A549 (cell line): ENCODE measurements around the gene OMD. TPM values are rescaled to one million over a fixed set of nuclear protein-coding genes. Genes with fewer than 3 reads are reported as not detected.

ENCODE experiments used
- ATAC-seq, 2 experiments: fragments of 200-7000 bp in 1 of 2; fragments of >200 bp in 1 of 2; cut with Nextera tagmentation in 1 of 2; cut with Tn5 transposase in 1 of 2; 3 replicates each; pipeline versions ENCODE4 v1.8.0 to v1.9.1; 2018 to 2020; ENCODE audit warnings: mild to moderate bottlenecking in 1 of 2, moderate library complexity in 1 of 2
- CTCF ChIA-PET: fragments of 300-600 bp; sonication (Branson Sonifier 250); formaldehyde crosslinking; extraction: SDS; loops from one replicate; lab custom pipeline; 2021; ENCODE audit warnings: antibody characterized with exemption, inconsistent platforms; lab: Yijun Ruan, JAX
- POLR2A ChIA-PET: fragments of 350-600 bp; formaldehyde crosslinking; extraction: SDS; loops from one replicate; lab custom pipeline; 2021; ENCODE audit warnings: antibody characterized with exemption, inconsistent platforms; lab: Yijun Ruan, JAX
- DNase-seq, 2 experiments: peaks; one replicate each; pipeline versions ENCODE4 v3.0.0 to v3.0.0-alpha.2; 2011 to 2016; ENCODE audit warnings: low read depth in 1 of 2, low spot score in 1 of 2
- FAIRE-seq: peaks from 2 replicates; lab custom pipeline; 2011; peaks lifted over from hg19 to GRCh38; lab: Jason Lieb, UNC
- H3K27ac ChIP-seq, 2 experiments: fragments of >200 bp; sonication (Bioruptor Twin); formaldehyde crosslinking; 3 replicates each; pipeline ENCODE4 v1.5.1; 2016 to 2017
- H3K4me1 ChIP-seq: fragments of >200 bp; sonication (Bioruptor Twin); formaldehyde crosslinking; 3 replicates; pipeline ENCODE4 v1.6.1; 2016
- H3K4me2 ChIP-seq: fragments of >200 bp; sonication (Bioruptor Twin); formaldehyde crosslinking; 3 replicates; pipeline ENCODE4 v1.6.1; 2016
- H3K4me3 ChIP-seq: fragments of >200 bp; sonication (Bioruptor Twin); formaldehyde crosslinking; 3 replicates; pipeline ENCODE4 v1.5.1; 2016
- H3K9me3 ChIP-seq: fragments of >200 bp; sonication (Bioruptor Twin); formaldehyde crosslinking; 3 replicates; pipeline ENCODE4 v1.6.1; 2016
- ATOH8 ChIP-seq: fragments of 250-450 bp; sonication (Bioruptor Pico); IDR thresholded peaks from 2 replicates; pipeline ENCODE4 v1.5.0; 2020; ENCODE audit warnings: low read depth, mild to moderate bottlenecking, moderate library complexity
- BHLHE40 ChIP-seq: IDR thresholded peaks from 2 replicates; pipeline ENCODE4 v1.6.1; 2012; ENCODE audit warnings: low read depth, low read length, inconsistent platforms
- CHD2 ChIP-seq: fragments of 150-350 bp; IDR thresholded peaks from 2 replicates; pipeline ENCODE4 v1.6.1; 2014; ENCODE audit warnings: low read length; ENCODE audit not compliant: partially characterized antibody
- E2F6 ChIP-seq: IDR thresholded peaks from 2 replicates; pipeline ENCODE4 v1.6.1; 2012; ENCODE audit warnings: low read depth, borderline replicate concordance
- EHF ChIP-seq: fragments of 250-450 bp; sonication (Bioruptor Pico); IDR thresholded peaks from 2 replicates; pipeline ENCODE4 v1.5.0; 2020; ENCODE audit warnings: mild to moderate bottlenecking
- EHMT2 ChIP-seq: fragments of 200-600 bp; sonication (generic); IDR thresholded peaks from 2 replicates; pipeline ENCODE4 v1.6.1; 2016; ENCODE audit warnings: antibody characterized with exemption, low read depth, mild to moderate bottlenecking, moderate library complexity
- ESRRA ChIP-seq: fragments of 150-350 bp; IDR thresholded peaks from 2 replicates; pipeline ENCODE4 v1.6.1; 2014; ENCODE audit warnings: mild to moderate bottlenecking, low read length, borderline replicate concordance
- FOXS1 ChIP-seq: fragments of 250-450 bp; sonication (Bioruptor Pico); IDR thresholded peaks from 2 replicates; pipeline ENCODE4 v1.5.0; 2020; ENCODE audit warnings: mild to moderate bottlenecking, moderate library complexity
- GATA3 ChIP-seq: IDR thresholded peaks from 2 replicates; pipeline ENCODE4 v1.6.1; 2012; ENCODE audit warnings: borderline replicate concordance
- HDAC2 ChIP-seq: fragments of 200-600 bp; sonication (generic); IDR thresholded peaks from 2 replicates; pipeline ENCODE4 v1.6.1; 2016
- HES2 ChIP-seq: fragments of >200 bp; sonication (Bioruptor Twin); formaldehyde crosslinking; IDR thresholded peaks from 2 replicates; pipeline ENCODE4 v1.6.1; 2016
- HOXB13 ChIP-seq: fragments of 250-450 bp; sonication (Bioruptor Pico); IDR thresholded peaks from 2 replicates; pipeline ENCODE4 v1.5.0; 2020; ENCODE audit warnings: low read depth, mild to moderate bottlenecking, moderate library complexity
- JUNB ChIP-seq: fragments of >200 bp; sonication (Bioruptor Twin); formaldehyde crosslinking; IDR thresholded peaks from 2 replicates; pipeline ENCODE4 v1.6.1; 2016
- MAFK ChIP-seq: fragments of 450-650 bp; IDR thresholded peaks from 2 replicates; pipeline ENCODE4 v1.6.1; 2014; ENCODE audit not compliant: partially characterized antibody
- MYC ChIP-seq: IDR thresholded peaks from 2 replicates; pipeline ENCODE4 v1.6.1; 2012; ENCODE audit warnings: mild to moderate bottlenecking, inconsistent platforms, low read length, improper control_type of control experiment, borderline replicate concordance
- NR3C1 ChIP-seq: fragments of >200 bp; sonication (Bioruptor Twin); formaldehyde crosslinking; IDR thresholded peaks from 3 replicates; pipeline ENCODE4 v1.6.1; 2017
- PHF8 ChIP-seq: fragments of 200-600 bp; sonication (generic); IDR thresholded peaks from 2 replicates; pipeline ENCODE4 v1.6.1; 2016; ENCODE audit warnings: low read depth, mild to moderate bottlenecking, antibody characterized with exemption, moderate library complexity, borderline replicate concordance
- POLR2A ChIP-seq: IDR thresholded peaks from 2 replicates; pipeline ENCODE4 v1.6.1; 2012; ENCODE audit warnings: mild to moderate bottlenecking, low read length
- POLR2AphosphoS2 ChIP-seq: conservative IDR thresholded peaks from 2 replicates; pipeline ENCODE4 v1.6.1; 2012; ENCODE audit warnings: low read length, improper control_type of control experiment, inconsistent platforms
- RARB ChIP-seq: fragments of 250-450 bp; sonication (Bioruptor Pico); IDR thresholded peaks from 2 replicates; pipeline ENCODE4 v1.8.0; 2021; ENCODE audit warnings: mild to moderate bottlenecking, moderate library complexity
- REST ChIP-seq: fragments of 200-600 bp; sonication (generic); IDR thresholded peaks from 2 replicates; pipeline ENCODE4 v1.6.1; 2016; ENCODE audit warnings: antibody characterized with exemption, mild to moderate bottlenecking, moderate library complexity
- RFX5 ChIP-seq: fragments of 450-650 bp; IDR thresholded peaks from 2 replicates; pipeline ENCODE4 v1.7.1; 2014; ENCODE audit warnings: antibody characterized with exemption, mild to moderate bottlenecking, moderate library complexity
- RNF2 ChIP-seq: fragments of 200-600 bp; sonication (generic); IDR thresholded peaks from 2 replicates; pipeline ENCODE4 v1.6.1; 2016; ENCODE audit warnings: low read depth, mild to moderate bottlenecking, antibody characterized with exemption, moderate library complexity, borderline replicate concordance
- SMC3 ChIP-seq: fragments of >200 bp; sonication (Bioruptor Twin); formaldehyde crosslinking; IDR thresholded peaks from 3 replicates; pipeline ENCODE4 v1.6.1; 2018; ENCODE audit warnings: inconsistent platforms
- TP53 ChIP-seq: fragments of 250-450 bp; sonication (Bioruptor Pico); IDR thresholded peaks from 2 replicates; pipeline ENCODE4 v1.5.0; 2021; ENCODE audit warnings: mild to moderate bottlenecking, moderate library complexity
- ZC3H11A ChIP-seq: fragments of 450-650 bp; IDR thresholded peaks from 2 replicates; pipeline ENCODE4 v1.6.1; 2014; ENCODE audit warnings: antibody characterized with exemption, mild to moderate bottlenecking
- ZFP36 ChIP-seq: fragments of 450-650 bp; IDR thresholded peaks from 2 replicates; pipeline ENCODE4 v1.6.1; 2014; ENCODE audit warnings: borderline replicate concordance; ENCODE audit not compliant: partially characterized antibody
- ZSCAN20 ChIP-seq: fragments of 250-450 bp; sonication (Bioruptor Pico); IDR thresholded peaks from 2 replicates; pipeline ENCODE4 v1.8.0; 2022; ENCODE audit warnings: mild to moderate bottlenecking, moderate library complexity
- WGBS: methylation state at CpG from one replicate; pipeline ENCODE4 v1.1.6; 2017; ENCODE audit errors: missing lambda C conversion rate; 5-methylcytosine and 5-hydroxymethylcytosine counted together
- polyA plus RNA-seq, 4 experiments: library from polyadenylated mRNA; depleted of rRNA in 3 of 4; stranded (reverse); fragments of >200 nt; fragmentation: RNase III in 1 of 4; extraction: RNeasy Plus Mini Kit Qiagen cat#74134 plus additional on column Dnase treatment in 1 of 4; gene quantifications; 2 replicates in 3 of 4; 3 replicates in 1 of 4; pipeline ENCODE4 v1.2.3, GENCODE V29; 2011 to 2017

OMD gene
- polyA plus RNA-seq, 2 of the 4 experiments (the other 2 are of a cell fraction), result not detected

GRCh38 chr9:92446536-92446935 is 22.3 kb upstream of the OMD start:
- POLR2A ChIA-PET, result no interaction called here
- TF ChIP-seq MAFK, result no peak
- TF ChIP-seq E2F6, result no peak
- no peak for TF ChIP-seq RNF2
- no peak for TF ChIP-seq RFX5
- TF ChIP-seq SMC3, result no peak
- TF ChIP-seq POLR2A, result no peak
- TF ChIP-seq RARB (CRISPR knock-in tag), result no peak
- no peak for TF ChIP-seq GATA3
- TF ChIP-seq ATOH8 (CRISPR knock-in tag), result no peak
- no peak for TF ChIP-seq ESRRA
- no peak for TF ChIP-seq HES2
- no peak for TF ChIP-seq EHMT2
- no peak for TF ChIP-seq BHLHE40
- no peak for TF ChIP-seq PHF8
- TF ChIP-seq MYC, result no peak
- TF ChIP-seq TP53 (CRISPR knock-in tag), result no peak
- no peak for TF ChIP-seq ZFP36
- no peak for TF ChIP-seq ZSCAN20 (CRISPR knock-in tag)
- no peak overlapping the region for H3K4me3 ChIP-seq
- no peak overlapping the region for H3K4me2 ChIP-seq
- ATAC-seq (no peak), FAIRE-seq (no peak), DNase-seq (no peak)
- no peak overlapping the region for H3K27ac ChIP-seq
- H3K9me3 ChIP-seq, result no peaks in the 10 kb centered on the region
- CTCF ChIA-PET, result interaction anchor here (1.7 kb wide), 1 partner anchor 188 kb away, joined by 7 read pairs; no protein-coding TSS in a partner anchor
- no peaks in the 10 kb centered on the region for H3K4me1 ChIP-seq

- no peak overlapping the region for H3K4me3 ChIP-seq
- no peak for FAIRE-seq
- H3K27ac ChIP-seq, result no peak overlapping the region
- TF ChIP-seq ATOH8 (CRISPR knock-in tag) (no peak), CHD2 (no peak), FOXS1 (CRISPR knock-in tag) (no peak), ZC3H11A (no peak), REST (no peak), HDAC2 (no peak), POLR2AphosphoS2 (no peak), EHMT2 (no peak), RFX5 (no peak), NR3C1 (no peak), HOXB13 (CRISPR knock-in tag) (no peak), JUNB (no peak), EHF (CRISPR knock-in tag) (no peak)
- ATAC-seq, result no peak
- ChIA-PET POLR2A (no interaction called here), CTCF (interaction anchor here (1.0 to 1.3 kb wide), 2 partner anchors 306 to 309 kb away, joined by 4 read pairs; no protein-coding TSS in a partner anchor)
- WGBS, result 92% methylated on average over 3 of the region's 4 CpGs
- no peaks in the 10 kb centered on the region for H3K4me1 ChIP-seq
- DNase-seq, result no peak
- no peaks in the 10 kb centered on the region for H3K9me3 ChIP-seq
- H3K4me2 ChIP-seq, result no peak overlapping the region
Observed at GRCh38 chr9:92444841-92445240, 20.6 kb upstream of the OMD start.
